Ascending aorta (tissue), 2 donors: ENCODE data around the gene CYP2C19. TPM values are rescaled to one million over a fixed set of nuclear protein-coding genes. Genes with fewer than 3 reads are reported as not detected.
"Not testable (repeated sequence)": the region's sequence is repeated elsewhere in the genome, so short reads cannot be mapped to it uniquely, and the experiment has no call there.

Experiments used
- DNase-seq, 2 donors: peaks; one replicate each; pipeline ENCODE4 v3.0.0-alpha.2; 2019; ENCODE audit warnings: low spot score in 2 of 2
- H3K27ac ChIP-seq, 2 donors: fragments of 200-600 bp; sonication (generic); one replicate each; pipeline ENCODE4 v1.5.1; 2016 to 2017; ENCODE audit warnings: mild to moderate bottlenecking in 1 of 2
- H3K27me3 ChIP-seq: fragments of 200-600 bp; sonication (generic); one replicate; pipeline ENCODE4 v1.5.1; 2017
- H3K36me3 ChIP-seq, 2 donors: fragments of 200-600 bp; sonication (generic); one replicate each; pipeline ENCODE4 v1.5.1; 2016
- H3K4me1 ChIP-seq, 2 donors: fragments of 200-600 bp; sonication (generic); one replicate each; pipeline ENCODE4 v1.5.1; 2016 to 2017; ENCODE audit warnings: mild to moderate bottlenecking in 1 of 2
- H3K4me3 ChIP-seq, 2 donors: fragments of 200-600 bp; sonication (generic); one replicate each; pipeline ENCODE4 v1.5.1; 2016 to 2017; ENCODE audit warnings: mild to moderate bottlenecking in 1 of 2
- H3K9me3 ChIP-seq, 2 donors: fragments of 200-600 bp; sonication (generic); one replicate each; pipeline ENCODE4 v1.5.1; 2016
- CTCF ChIP-seq, 3 experiments: fragments of 200-600 bp in 2 of 3; fragments of 450-650 bp in 1 of 3; sonication (generic) in 2 of 3; IDR thresholded peaks; one replicate each; pipeline ENCODE4 v1.5.1; 2016 to 2019; ENCODE audit warnings: antibody characterized with exemption in 3 of 3, mild to moderate bottlenecking in 1 of 3, moderate library complexity in 1 of 3
- intact Hi-C: fragments of 100-400 bp; cut with DNase I; formaldehyde crosslinking; loops from one replicate; pipeline ENCODE4 v1.15.1; 2023
- total RNA-seq: library from RNA; depleted of rRNA; stranded (reverse); fragments of >200 nt; gene quantifications from one replicate; pipeline ENCODE4 v1.1.0, GENCODE V29; 2016

Gene CYP2C19
- total RNA-seq, 1 donor from 2014 or later, result not detected

GRCh38 chr10:94889123-94889522 lies 126.6 kb downstream of the CYP2C19 start:
- Histone ChIP-seq H3K4me1 (no peaks in the 10 kb centered on the region), H3K36me3 (no peaks in the 10 kb centered on the region), H3K4me3 (no peak overlapping the region), H3K9me3 (no peaks in the 10 kb centered on the region), H3K27me3 (no peaks in the 10 kb centered on the region), H3K27ac (no peak overlapping the region)
- intact Hi-C loops, result no loop called here
- no peak for DNase-seq
- no peak for TF ChIP-seq CTCF (IDR thresholded peaks at IDR 0.05)

GRCh38 chr10:94890264-94891022 lies 128.0 kb downstream of the CYP2C19 start:
- Histone ChIP-seq H3K36me3 (no peaks in the 10 kb centered on the region), H3K27ac (no peak overlapping the region), H3K9me3 (no peaks in the 10 kb centered on the region), H3K4me1 (no peaks in the 10 kb centered on the region), H3K4me3 (no peak overlapping the region), H3K27me3 (no peaks in the 10 kb centered on the region)
- intact Hi-C loops, result no loop called here
- no peak for TF ChIP-seq CTCF (IDR thresholded peaks at IDR 0.05)
- DNase-seq, result no peak

DNA sequence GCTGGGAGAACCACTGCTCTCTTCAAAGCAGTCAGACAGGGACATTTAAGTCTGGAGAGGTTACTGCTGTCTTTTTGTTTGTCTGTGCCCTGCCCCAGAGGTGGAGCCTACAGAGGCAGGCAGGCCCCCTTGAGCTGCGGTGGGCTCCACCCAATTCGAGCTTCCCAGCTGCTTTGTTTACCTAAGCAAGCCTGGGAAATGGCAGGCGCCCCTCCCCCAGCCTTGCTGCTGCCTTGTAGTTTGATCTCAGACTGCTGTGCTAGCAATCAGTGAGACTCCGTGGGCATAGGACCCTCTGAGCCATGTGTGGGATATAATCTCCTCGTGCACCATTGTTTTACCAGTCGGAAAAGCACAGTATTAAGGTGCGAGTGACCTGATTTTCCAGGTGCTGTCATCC lies 135.9 kb downstream of the CYP2C19 start:
- intact Hi-C loops, H3K4me1 ChIP-seq, H3K36me3 ChIP-seq, H3K4me3 ChIP-seq, DNase-seq, H3K9me3 ChIP-seq, H3K27me3 ChIP-seq, H3K27ac ChIP-seq: not testable (repeated sequence)

DNA sequence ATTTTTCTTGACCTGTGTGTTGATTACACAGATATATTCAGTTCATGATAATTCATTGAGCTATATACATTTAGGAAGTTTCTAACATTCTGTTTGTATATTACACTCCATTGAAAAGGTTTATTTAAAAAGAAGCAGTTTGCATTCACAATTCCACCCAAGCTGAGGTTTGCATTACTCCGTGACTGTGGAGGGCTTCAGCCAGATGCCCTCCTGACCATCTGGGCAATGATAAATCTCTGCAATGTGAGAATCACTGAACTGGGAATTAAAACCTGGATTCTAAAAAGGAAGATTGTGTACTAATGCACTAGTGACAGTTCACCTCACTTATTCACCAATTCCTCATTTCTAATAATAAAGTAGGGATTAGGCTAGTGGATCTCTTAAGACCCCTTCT lies 139.6 kb downstream of the CYP2C19 start:
- no peaks in the 10 kb centered on the region for H3K4me1 ChIP-seq
- H3K36me3 ChIP-seq, result no peaks in the 10 kb centered on the region
- no peak overlapping the region for H3K27ac ChIP-seq
- no peak for TF ChIP-seq CTCF (IDR thresholded peaks at IDR 0.05)
- H3K9me3 ChIP-seq, result peaks cover 0 to 3% of the 10 kb centered on the region in 2 donors
- H3K27me3 ChIP-seq, result no peaks in the 10 kb centered on the region
- intact Hi-C loops, result no loop called here
- H3K4me3 ChIP-seq, result no peak overlapping the region
- DNase-seq, result no peak

GRCh38 chr10:94902570-94902969 lies 140.1 kb downstream of the CYP2C19 start:
- Histone ChIP-seq H3K9me3 (peaks cover 0 to 3% of the 10 kb centered on the region in 2 donors), H3K27ac (no peak overlapping the region), H3K36me3 (no peaks in the 10 kb centered on the region), H3K4me3 (no peak overlapping the region), H3K27me3 (no peaks in the 10 kb centered on the region), H3K4me1 (no peaks in the 10 kb centered on the region)
- no peak for DNase-seq
- intact Hi-C loops, result no loop called here
- TF ChIP-seq CTCF (IDR thresholded peaks at IDR 0.05), result no peak

Other genes with a start within 250 kb of the CYP2C19 start
- 25.1 TPM for gene HELLS, start 216.9 kb upstream of the CYP2C19 start, total RNA-seq
- gene CYP2C18, start 79.0 kb upstream of the CYP2C19 start, total RNA-seq, result not detected
- not detected for gene CYP2C9, start 176.0 kb downstream of the CYP2C19 start, total RNA-seq